Spleen (tissue), 11 donors: ENCODE data around the gene GNPTG. TPM values are rescaled to one million over a fixed set of nuclear protein-coding genes. Genes with fewer than 3 reads are reported as not detected.

ENCODE experiments used
- DNase-seq: peaks from one replicate; pipeline ENCODE4 v3.0.0-alpha.2; 2020
- H3K27ac ChIP-seq, 8 donors: fragments of 200-600 bp; sonication (generic) in 7 of 8; 1 replicate in 4 of 8; 2 replicates in 4 of 8; pipeline versions ENCODE4 v1.5.0 to v1.8.0; 2016 to 2021; ENCODE audit warnings: inconsistent platforms in 4 of 8, mild to moderate bottlenecking in 4 of 8, moderate library complexity in 1 of 8
- H3K27me3 ChIP-seq, 7 donors: fragments of 200-600 bp; sonication (generic) in 6 of 7; replicated peaks in 1 of 7; 1 replicate in 4 of 7; 2 replicates in 3 of 7; pipeline versions ENCODE4 v1.5.0 to v1.8.0; 2016 to 2021; ENCODE audit warnings: inconsistent platforms in 3 of 7, mild to moderate bottlenecking in 1 of 7
- H3K36me3 ChIP-seq, 6 donors: fragments of 200-600 bp; sonication (generic) in 5 of 6; 1 replicate in 4 of 6; 2 replicates in 2 of 6; pipeline versions ENCODE4 v1.5.0 to v1.8.0; 2016 to 2021; ENCODE audit warnings: inconsistent platforms in 2 of 6
- H3K4me1 ChIP-seq, 6 donors: fragments of 200-600 bp; sonication (generic) in 5 of 6; 1 replicate in 3 of 6; 2 replicates in 3 of 6; pipeline versions ENCODE4 v1.5.0 to v1.8.0; 2016 to 2021; ENCODE audit warnings: inconsistent platforms in 3 of 6
- H3K4me3 ChIP-seq, 8 donors: fragments of 200-600 bp; sonication (generic) in 7 of 8; 1 replicate in 4 of 8; 2 replicates in 4 of 8; pipeline versions ENCODE4 v1.5.0 to v1.8.0; 2016 to 2021; ENCODE audit warnings: inconsistent platforms in 4 of 8, mild to moderate bottlenecking in 4 of 8, moderate library complexity in 2 of 8
- H3K9me3 ChIP-seq, 8 donors: fragments of 200-600 bp; sonication (generic) in 7 of 8; 1 replicate in 4 of 8; 2 replicates in 4 of 8; pipeline versions ENCODE4 v1.5.0 to v1.8.0; 2016 to 2021; ENCODE audit warnings: inconsistent platforms in 4 of 8
- POLR2A ChIP-seq, 3 donors: fragments of 450-650 bp; IDR thresholded peaks; one replicate each; pipeline ENCODE4 v1.5.1; 2017; ENCODE audit warnings: antibody characterized with exemption in 3 of 3, mild to moderate bottlenecking in 1 of 3
- POLR2AphosphoS5 ChIP-seq, 3 donors: sonication (generic); formaldehyde crosslinking; IDR thresholded peaks; one replicate each; pipeline ENCODE4 v1.5.1; 2017; ENCODE audit warnings: antibody characterized with exemption in 3 of 3
- WGBS, 5 donors: extraction: QIAGEN DNeasy Blood & Tissue Kit in 3 of 5; methylation state at CpG; one replicate each; pipeline versions ENCODE4 v1.1.5 to v1.1.7; 2013 to 2018; 5-methylcytosine and 5-hydroxymethylcytosine counted together
- intact Hi-C: fragments of 100-400 bp; cut with DNase I; formaldehyde crosslinking; loops from one replicate; pipeline ENCODE4 v1.15.0; 2023; ENCODE audit warnings: low total_unique reads
- polyA plus RNA-seq, 3 donors: library from polyadenylated mRNA; stranded (reverse); fragments of 200-250 nt; gene quantifications; one replicate each; pipeline ENCODE4 v1.2.1, GENCODE V29; 2013
- total RNA-seq, 7 donors: library from RNA; depleted of rRNA in 3 of 7; stranded (reverse); fragments of >200 nt in 3 of 7; fragmentation: NEBNext Ultra II Directional in 4 of 7; extraction: Animal tissue kit (Norgen Biotek cat#: 25700) in 4 of 7; gene quantifications; one replicate each; pipeline versions ENCODE4 v1.1.0 to v1.2.1, GENCODE V29; 2016 to 2021
- TF ChIP-seq, protein P1 (sequence below), 11 experiments: fragments of 200-600 bp in 7 of 11; fragments of 450-650 bp in 4 of 11; sonication (generic) in 4 of 11; IDR thresholded peaks in 8 of 11; conservative IDR thresholded peaks in 3 of 11; 1 replicate in 7 of 11; 2 replicates in 4 of 11; pipeline versions ENCODE4 v1.4.0 to v1.8.0; 2016 to 2021; ENCODE audit warnings: antibody characterized with exemption in 11 of 11, inconsistent platforms in 4 of 11, mild to moderate bottlenecking in 1 of 11
- donor health status: healthy with polysubstance abuse.
- donor health status: DM: no; HTN: no; CAD: no; lungs with moderate emphysema.
- donor health status: DM: no; HTN: no; CAD: no.
- donor health status: Bipolar disorder and iron deficiency.
- donor health status: healthy.
- donor health status: DM: no; HTN: no; CAD: no.
- donor health status: DM: yes; HTN: yes; CAD: no.

The GNPTG gene
- total and polyA plus RNA-seq, 10 donors = 55.6 to 80.6 (median 65.4) TPM

DNA sequence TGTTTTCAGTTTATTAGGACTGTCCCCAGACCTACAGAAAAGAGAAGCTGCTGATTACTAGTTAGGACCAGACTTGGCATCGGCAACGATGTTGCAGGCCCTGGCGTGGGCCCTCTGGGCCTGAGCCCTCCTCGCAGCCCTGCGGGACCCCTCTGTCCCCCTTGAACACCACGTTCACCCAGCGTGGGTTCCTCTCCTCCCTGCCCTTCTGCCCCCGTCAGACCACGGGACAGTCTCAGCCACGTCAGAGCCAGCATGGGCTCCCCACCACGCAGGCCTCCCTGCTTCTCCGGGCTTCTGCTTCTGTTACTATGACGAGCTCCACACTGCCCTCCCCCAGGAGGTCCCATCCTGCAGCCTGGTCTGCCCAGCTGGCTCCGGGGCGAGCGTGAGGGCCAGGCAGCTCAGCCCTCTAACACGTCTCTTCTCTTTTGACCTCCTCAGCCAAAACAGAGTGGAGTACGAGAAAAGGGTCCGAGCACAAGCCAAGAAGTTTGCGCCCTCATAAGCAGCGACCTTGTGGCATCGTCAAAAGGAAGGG is 27.4 kb upstream of the GNPTG start:
- WGBS, 5 donors = 80 to 90% (median 85%) methylated on average over 20 to 22 of the region's 22 CpGs
- Histone ChIP-seq H3K27me3 (no peaks in the 10 kb centered on the region), H3K4me1 (peaks cover 0 to 37% (median 13%) of the 10 kb centered on the region in 6 donors), H3K27ac (peak overlapping the region in 3 of 8 donors; percentile 16 to 46 (median 36)), H3K4me3 (no peak overlapping the region), H3K36me3 (peaks cover 0 to 81% (median 62%) of the 10 kb centered on the region in 6 donors), H3K9me3 (no peaks in the 10 kb centered on the region)
- TF ChIP-seq, protein P1, sequence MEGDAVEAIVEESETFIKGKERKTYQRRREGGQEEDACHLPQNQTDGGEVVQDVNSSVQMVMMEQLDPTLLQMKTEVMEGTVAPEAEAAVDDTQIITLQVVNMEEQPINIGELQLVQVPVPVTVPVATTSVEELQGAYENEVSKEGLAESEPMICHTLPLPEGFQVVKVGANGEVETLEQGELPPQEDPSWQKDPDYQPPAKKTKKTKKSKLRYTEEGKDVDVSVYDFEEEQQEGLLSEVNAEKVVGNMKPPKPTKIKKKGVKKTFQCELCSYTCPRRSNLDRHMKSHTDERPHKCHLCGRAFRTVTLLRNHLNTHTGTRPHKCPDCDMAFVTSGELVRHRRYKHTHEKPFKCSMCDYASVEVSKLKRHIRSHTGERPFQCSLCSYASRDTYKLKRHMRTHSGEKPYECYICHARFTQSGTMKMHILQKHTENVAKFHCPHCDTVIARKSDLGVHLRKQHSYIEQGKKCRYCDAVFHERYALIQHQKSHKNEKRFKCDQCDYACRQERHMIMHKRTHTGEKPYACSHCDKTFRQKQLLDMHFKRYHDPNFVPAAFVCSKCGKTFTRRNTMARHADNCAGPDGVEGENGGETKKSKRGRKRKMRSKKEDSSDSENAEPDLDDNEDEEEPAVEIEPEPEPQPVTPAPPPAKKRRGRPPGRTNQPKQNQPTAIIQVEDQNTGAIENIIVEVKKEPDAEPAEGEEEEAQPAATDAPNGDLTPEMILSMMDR (IDR thresholded peaks at IDR 0.05 in 8 of 11, conservative IDR thresholded peaks at IDR 0.05 in 3 of 11) = no peak
- peak in 1 of 3 donors; percentile 56 for TF ChIP-seq POLR2AphosphoS5 (IDR thresholded peaks at IDR 0.05)
- no peak for DNase-seq
- intact Hi-C loops = no loop called here

DNA sequence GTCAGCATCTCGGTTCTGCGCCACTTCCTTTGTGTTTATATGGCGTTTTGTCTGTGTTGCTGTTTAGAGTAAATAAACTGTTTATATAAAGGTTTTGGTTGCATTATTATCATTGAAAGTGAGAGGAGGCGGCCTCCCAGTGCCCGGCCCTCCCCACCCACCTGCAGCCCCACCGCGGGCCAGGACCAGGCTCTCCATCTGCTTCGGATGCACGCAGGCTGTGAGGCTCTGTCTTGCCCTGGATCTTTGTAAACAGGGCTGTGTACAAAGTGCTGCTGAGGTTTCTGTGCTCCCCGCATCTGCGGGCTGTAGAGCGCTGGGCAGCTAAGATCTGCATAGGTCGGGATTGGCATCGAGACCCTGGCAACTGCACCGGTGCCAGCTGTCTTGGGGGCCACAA is 26.5 kb upstream of the GNPTG start:
- intact Hi-C loops = no loop called here

DNA sequence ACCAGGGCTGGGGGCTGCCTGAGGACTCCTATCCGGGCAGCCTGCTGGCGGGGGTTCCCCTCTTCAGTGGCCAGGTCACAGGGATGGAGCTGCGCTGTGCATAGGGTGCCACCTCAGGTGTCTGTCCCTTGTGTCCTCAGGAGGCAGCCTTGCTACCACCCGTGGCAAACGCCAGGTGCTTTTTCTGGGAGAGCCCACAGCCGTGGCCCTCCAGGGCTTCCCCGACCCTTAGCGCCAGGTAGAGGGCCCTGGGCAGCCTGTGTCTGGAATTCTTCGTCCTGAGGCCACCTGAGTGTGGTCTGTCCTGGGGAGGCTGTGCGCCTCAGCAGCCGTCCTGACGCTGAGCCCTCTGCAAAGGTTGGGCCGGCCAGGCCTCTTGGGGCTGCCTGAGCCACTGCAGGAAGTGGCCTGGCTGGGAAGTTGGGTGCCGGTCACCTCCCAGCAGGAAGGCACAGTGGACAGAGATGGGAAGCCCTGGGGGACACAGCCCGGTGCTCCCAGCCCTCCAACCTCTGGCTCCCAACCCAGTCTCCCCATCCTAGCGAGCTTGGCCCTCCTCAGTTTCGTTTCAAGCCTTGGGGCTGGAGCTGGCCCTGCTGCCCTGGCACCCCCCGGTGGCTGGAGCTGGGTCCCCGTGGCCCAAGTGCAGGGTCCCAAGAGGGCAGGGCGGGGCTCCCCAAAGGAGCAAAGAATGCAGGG is 25.9 kb upstream of the GNPTG start:
- Histone ChIP-seq H3K4me3 (no peak overlapping the region), H3K27me3 (peaks cover 0 to 9% (median 0%) of the 10 kb centered on the region in 7 donors), H3K27ac (peak overlapping the region in 4 of 8 donors; percentile 8 to 69 (median 22)), H3K36me3 (peaks cover 0 to 66% (median 48%) of the 10 kb centered on the region in 6 donors), H3K9me3 (peaks cover 0 to 9% (median 7%) of the 10 kb centered on the region in 8 donors), H3K4me1 (peaks cover 0 to 35% (median 7%) of the 10 kb centered on the region in 6 donors)
- WGBS, 5 donors = 68 to 85% (median 75%) methylated on average over 11 to 20 of the region's 20 CpGs
- no peak for DNase-seq
- peak in 2 of 3 donors; percentile 17 to 66 for TF ChIP-seq POLR2AphosphoS5 (IDR thresholded peaks at IDR 0.05)
- TF ChIP-seq POLR2A (IDR thresholded peaks at IDR 0.05) = no peak
- intact Hi-C loops = no loop called here

More for the DNA sequence above, 26.5 kb upstream of the GNPTG start:
- peaks cover 0 to 29% (median 7%) of the 10 kb centered on the region in 6 donors for H3K4me1 ChIP-seq
- peaks cover 0 to 3% (median 0%) of the 10 kb centered on the region in 7 donors for H3K27me3 ChIP-seq
- no peak for DNase-seq
- TF ChIP-seq POLR2AphosphoS5 (IDR thresholded peaks at IDR 0.05) (no peak), POLR2A (IDR thresholded peaks at IDR 0.05) (no peak)
- TF ChIP-seq, protein P1 (IDR thresholded peaks at IDR 0.05 in 8 of 11, conservative IDR thresholded peaks at IDR 0.05 in 3 of 11) = no peak
- no peak overlapping the region for H3K4me3 ChIP-seq
- WGBS, 5 donors = 89 to 92% (median 90%) methylated on average over 11 to 15 of the region's 15 CpGs
- peak overlapping the region in 2 of 8 donors; percentile 28 to 69 for H3K27ac ChIP-seq
- H3K9me3 ChIP-seq = peaks cover 0 to 4% (median 2%) of the 10 kb centered on the region in 8 donors
- H3K36me3 ChIP-seq = peaks cover 0 to 72% (median 53%) of the 10 kb centered on the region in 6 donors

DNA sequence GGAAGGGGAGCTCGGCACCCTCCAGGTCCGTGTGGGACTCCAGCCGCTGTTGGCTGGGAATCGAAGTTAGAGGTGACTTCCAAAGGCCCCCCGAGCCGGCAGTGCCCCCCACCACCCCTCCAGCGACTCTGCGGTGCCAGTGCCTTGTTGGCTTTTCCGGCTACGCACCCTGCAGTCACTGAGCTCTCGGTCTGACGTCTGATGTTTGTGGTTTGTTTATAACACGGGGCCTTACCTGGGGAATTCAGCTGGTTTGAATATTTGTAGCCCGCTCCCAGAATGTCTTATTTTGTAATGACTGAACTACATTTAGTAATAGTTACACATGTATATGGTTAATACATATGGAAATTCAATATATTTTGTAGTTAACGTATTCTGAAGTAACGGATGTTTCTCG is 25.3 kb upstream of the GNPTG start:
- DNase-seq = no peak
- H3K4me1 ChIP-seq = peaks cover 2 to 41% (median 13%) of the 10 kb centered on the region in 6 donors
- H3K4me3 ChIP-seq = no peak overlapping the region
- peak overlapping the region in 3 of 8 donors; percentile 15 to 69 (median 28) for H3K27ac ChIP-seq
- peaks cover 0 to 9% (median 7%) of the 10 kb centered on the region in 8 donors for H3K9me3 ChIP-seq
- peaks cover 0 to 61% (median 42%) of the 10 kb centered on the region in 6 donors for H3K36me3 ChIP-seq
- 71 to 89% (median 75%) methylated on average over 17 of the region's 17 CpGs for WGBS, 5 donors
- H3K27me3 ChIP-seq = peaks cover 0 to 15% (median 3%) of the 10 kb centered on the region in 7 donors
- intact Hi-C loops = no loop called here
- TF ChIP-seq, protein P1 (IDR thresholded peaks at IDR 0.05 in 8 of 11, conservative IDR thresholded peaks at IDR 0.05 in 3 of 11) = no peak
- TF ChIP-seq POLR2AphosphoS5 (IDR thresholded peaks at IDR 0.05) (no peak), POLR2A (IDR thresholded peaks at IDR 0.05) (no peak)
